ENCODE measurements around the gene STOML1.

DNA sequence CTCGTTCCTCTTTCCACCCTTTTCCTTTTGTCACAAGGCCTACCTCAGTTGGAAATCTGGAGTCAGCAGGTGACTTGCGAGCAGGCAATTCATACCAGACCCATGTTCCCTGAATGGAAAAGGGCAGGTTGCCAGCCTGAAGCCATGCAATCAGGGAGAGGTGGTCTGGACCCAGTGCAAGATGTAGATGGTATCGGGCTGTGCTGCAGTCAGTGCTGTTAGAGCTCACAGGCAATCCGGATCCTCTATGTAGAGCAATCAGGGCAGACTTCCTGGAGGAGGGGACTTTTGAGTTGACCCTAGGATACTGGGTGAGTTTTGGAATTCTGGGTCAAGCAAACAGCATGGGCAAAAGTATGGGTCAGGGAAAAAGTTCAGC is 47.0 kb downstream of the STOML1 start:
- TF ChIP-seq GATA2 (IDR thresholded peaks at IDR 0.05; ENCODE audit: low read depth, low read length), result peak; percentile 96
- TF ChIP-seq GATA3 (IDR thresholded peaks at IDR 0.05; ENCODE audit: low read depth, low read length), result no peak; the same call in 1 of the 2 replicates

Data from SH-SY5Y (cell line).